ENCODE results near the gene SMIM29.

DNA sequence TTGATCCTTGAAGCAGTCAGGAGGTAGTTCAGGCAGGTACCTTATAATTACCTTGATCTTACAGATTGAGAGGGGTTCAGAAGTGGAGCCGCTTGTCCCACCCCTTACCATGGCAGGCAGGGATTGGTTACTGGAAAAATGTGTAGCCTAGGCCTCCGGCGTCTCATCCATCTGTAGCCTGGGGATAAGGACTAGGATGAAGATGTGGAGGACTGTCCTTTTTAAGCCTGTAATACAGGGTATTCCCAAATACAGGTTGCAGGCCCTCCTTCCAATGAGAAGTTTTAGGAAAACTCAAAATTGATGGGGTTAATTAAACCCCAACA lies 9.3 kb downstream of the SMIM29 start:
- TF ChIP-seq, protein P1, sequence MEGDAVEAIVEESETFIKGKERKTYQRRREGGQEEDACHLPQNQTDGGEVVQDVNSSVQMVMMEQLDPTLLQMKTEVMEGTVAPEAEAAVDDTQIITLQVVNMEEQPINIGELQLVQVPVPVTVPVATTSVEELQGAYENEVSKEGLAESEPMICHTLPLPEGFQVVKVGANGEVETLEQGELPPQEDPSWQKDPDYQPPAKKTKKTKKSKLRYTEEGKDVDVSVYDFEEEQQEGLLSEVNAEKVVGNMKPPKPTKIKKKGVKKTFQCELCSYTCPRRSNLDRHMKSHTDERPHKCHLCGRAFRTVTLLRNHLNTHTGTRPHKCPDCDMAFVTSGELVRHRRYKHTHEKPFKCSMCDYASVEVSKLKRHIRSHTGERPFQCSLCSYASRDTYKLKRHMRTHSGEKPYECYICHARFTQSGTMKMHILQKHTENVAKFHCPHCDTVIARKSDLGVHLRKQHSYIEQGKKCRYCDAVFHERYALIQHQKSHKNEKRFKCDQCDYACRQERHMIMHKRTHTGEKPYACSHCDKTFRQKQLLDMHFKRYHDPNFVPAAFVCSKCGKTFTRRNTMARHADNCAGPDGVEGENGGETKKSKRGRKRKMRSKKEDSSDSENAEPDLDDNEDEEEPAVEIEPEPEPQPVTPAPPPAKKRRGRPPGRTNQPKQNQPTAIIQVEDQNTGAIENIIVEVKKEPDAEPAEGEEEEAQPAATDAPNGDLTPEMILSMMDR (optimal IDR thresholded peaks at IDR 0.05 in 1 of 3, IDR thresholded peaks at IDR 0.05 in 1 of 3, conservative IDR thresholded peaks at IDR 0.05 in 1 of 3; ENCODE audit: extremely low read depth in 1 of 3, insufficient read depth in 2 of 3, low read length in 3 of 3): no peak
- TF ChIP-seq EZH2 (IDR thresholded peaks at IDR 0.05; ENCODE audit: low read length): no peak
